Neural cell (in vitro differentiated cells): ENCODE results near the gene RAB1B. TPM values are rescaled to one million over a fixed set of nuclear protein-coding genes. Genes with fewer than 3 reads are reported as not detected.

Experiments
- H2AFZ ChIP-seq: fragments of 200-600, 300-800 bp; sonication (generic), shearing (Covaris generic); 2 replicates; pipeline ENCODE4 v1.6.0; 2014; ENCODE audit warnings: low read depth, mild to moderate bottlenecking, antibody characterized with exemption, low read length, moderate library complexity
- H3F3A ChIP-seq: fragments of 200-600 bp; shearing (Covaris generic); 2 replicates; pipeline ENCODE4 v1.6.1; 2016; ENCODE audit warnings: mild to moderate bottlenecking, moderate library complexity, mixed read lengths, antibody characterized with exemption, low read length; ENCODE audit not compliant: insufficient read depth, poor library complexity, severe bottlenecking
- H3K27ac ChIP-seq: fragments of 200-600, 300-800 bp; sonication (generic), shearing (Covaris generic); 2 replicates; pipeline ENCODE4 v1.5.1; 2014; ENCODE audit warnings: mild to moderate bottlenecking, low read length, moderate library complexity
- H3K27me3 ChIP-seq: fragments of 300-800, 200-600 bp; sonication (generic), shearing (Covaris generic); 2 replicates; pipeline ENCODE4 v1.6.0; 2014; ENCODE audit warnings: mild to moderate bottlenecking, low read depth, low read length, moderate library complexity; ENCODE audit not compliant: insufficient read depth
- H3K36me3 ChIP-seq: fragments of 300-800, 200-600 bp; sonication (generic), shearing (Covaris generic); 2 replicates; pipeline ENCODE4 v1.5.1; 2014; ENCODE audit warnings: mild to moderate bottlenecking, antibody characterized with exemption, low read length, moderate library complexity; ENCODE audit not compliant: insufficient read depth
- H3K4me2 ChIP-seq: fragments of 300-800, 200-600 bp; sonication (generic), shearing (Covaris generic); 2 replicates; pipeline ENCODE4 v1.6.0; 2014; ENCODE audit warnings: mild to moderate bottlenecking, low read length
- H3K4me3 ChIP-seq: fragments of 300-800, 200-600 bp; sonication (generic), shearing (Covaris generic); 2 replicates; pipeline ENCODE4 v1.5.1; 2014; ENCODE audit warnings: mild to moderate bottlenecking, low read length, moderate library complexity
- H3K79me2 ChIP-seq: fragments of 200-600 bp; shearing (Covaris generic); replicated peaks from 2 replicates; pipeline ENCODE4 v1.6.0; 2014; ENCODE audit warnings: mild to moderate bottlenecking, low read length, moderate library complexity; ENCODE audit not compliant: insufficient read depth
- H3K9ac ChIP-seq: fragments of 300-800, 200-600 bp; sonication (generic), shearing (Covaris generic); 2 replicates; pipeline ENCODE4 v1.6.1; 2016; ENCODE audit warnings: mild to moderate bottlenecking, low read length, mixed read lengths
- H3K9me2 ChIP-seq: fragments of 200-600 bp; shearing (Covaris generic); 2 replicates; pipeline ENCODE4 v1.6.1; 2016; ENCODE audit warnings: mild to moderate bottlenecking, low read length, mixed read lengths; ENCODE audit not compliant: insufficient read depth
- H3K9me3 ChIP-seq: fragments of 200-600, 300-800 bp; sonication (generic), shearing (Covaris generic); 2 replicates; pipeline ENCODE4 v1.6.1; 2016; ENCODE audit warnings: mild to moderate bottlenecking, mixed run types, low read length, moderate library complexity, mixed read lengths
- H4K20me1 ChIP-seq: fragments of 200-600 bp; shearing (Covaris generic); 2 replicates; pipeline ENCODE4 v1.6.1; 2016; ENCODE audit warnings: mild to moderate bottlenecking, mixed run types; ENCODE audit not compliant: insufficient read depth
- CTCF ChIP-seq: fragments of 450-650 bp; IDR thresholded peaks from 2 replicates; pipeline ENCODE4 v1.5.1; 2014; ENCODE audit warnings: antibody characterized with exemption, mild to moderate bottlenecking, moderate library complexity; ENCODE audit not compliant: poor library complexity, severe bottlenecking
- EP300 ChIP-seq: fragments of 450-650 bp; conservative IDR thresholded peaks from 2 replicates; pipeline ENCODE4 v1.6.1; 2014; ENCODE audit warnings: antibody characterized with exemption, mild to moderate bottlenecking, moderate library complexity; ENCODE audit not compliant: poor library complexity, severe bottlenecking
- EZH2 ChIP-seq: fragments of 200-600, 300-800 bp; shearing (Covaris generic), sonication (generic); IDR thresholded peaks from 2 replicates; pipeline ENCODE4 v1.6.1; 2014; ENCODE audit warnings: antibody characterized with exemption, low read length, borderline replicate concordance, mild to moderate bottlenecking; ENCODE audit not compliant: insufficient read depth, poor library complexity, severe bottlenecking
- MXI1 ChIP-seq: fragments of 450-650 bp; conservative IDR thresholded peaks from 2 replicates; pipeline ENCODE4 v1.6.1; 2014; ENCODE audit warnings: antibody characterized with exemption, mild to moderate bottlenecking; ENCODE audit not compliant: poor library complexity, severe bottlenecking
- POLR2AphosphoS5 ChIP-seq: IDR thresholded peaks from 2 replicates; pipeline ENCODE4 v1.6.1; 2012
- RAD21 ChIP-seq: fragments of 450-650 bp; conservative IDR thresholded peaks from 2 replicates; pipeline ENCODE4 v1.6.1; 2014; ENCODE audit warnings: antibody characterized with exemption, mild to moderate bottlenecking, moderate library complexity
- REST ChIP-seq: IDR thresholded peaks from 2 replicates; pipeline ENCODE4 v1.6.1; 2012; ENCODE audit warnings: borderline replicate concordance
- SMC3 ChIP-seq: fragments of 450-650 bp; conservative IDR thresholded peaks from 2 replicates; pipeline ENCODE4 v1.6.1; 2014; ENCODE audit warnings: antibody characterized with exemption, mild to moderate bottlenecking, moderate library complexity; ENCODE audit not compliant: poor library complexity
- TAF1 ChIP-seq: IDR thresholded peaks from 2 replicates; pipeline ENCODE4 v1.6.1; 2012; ENCODE audit warnings: low read depth
- polyA plus RNA-seq: library from polyadenylated mRNA; depleted of rRNA; stranded (reverse); fragments of >200 nt; gene quantifications from 2 replicates; pipeline ENCODE4 v1.2.3, GENCODE V29; 2014

RAB1B gene
- polyA plus RNA-seq, 1 donor from 2014 or later: 27.2 TPM

- H3K79me2 ChIP-seq: peaks cover 59% of the 10 kb centered on the region
- H4K20me1 ChIP-seq: peaks cover 8% of the 10 kb centered on the region
- H3K4me3 ChIP-seq: peak overlapping the region; percentile 76
- TF ChIP-seq TAF1 (no peak), POLR2AphosphoS5 (no peak), REST (no peak), SMC3 (no peak), RAD21 (no peak), MXI1 (no peak), EP300 (no peak), CTCF (no peak), EZH2 (no peak)
- H3K4me2 ChIP-seq: peak overlapping the region; percentile 70
- no peaks in the 10 kb centered on the region for H3K36me3 ChIP-seq
- H3K27ac ChIP-seq: peak overlapping the region; percentile 98
- no peaks in the 10 kb centered on the region for H3K9me3 ChIP-seq
- no peaks in the 10 kb centered on the region for H3K9me2 ChIP-seq
- no peaks in the 10 kb centered on the region for H3K27me3 ChIP-seq
- H3K9ac ChIP-seq: peak overlapping the region; percentile 58
- H2AFZ ChIP-seq: no peak overlapping the region
- peaks cover 4% of the 10 kb centered on the region for H3F3A ChIP-seq
Observed at GRCh38 chr11:66281776-66282467, 13.5 kb downstream of the RAB1B start.

GRCh38 chr11:66282468-66283455 is 14.3 kb downstream of the RAB1B start:
- Histone ChIP-seq H3K36me3 (no peaks in the 10 kb centered on the region), H3K4me3 (peak overlapping the region; percentile 76)
- peak; percentile 99 for TF ChIP-seq CTCF
- TF ChIP-seq EZH2: no peak
- TF ChIP-seq SMC3: peak; percentile 92
- peak; percentile 67 for TF ChIP-seq EP300
- TF ChIP-seq MXI1: peak; percentile 97
- TF ChIP-seq RAD21: peak; percentile 76
- peak; percentile 55 for TF ChIP-seq POLR2AphosphoS5
- peak; percentile 39 for TF ChIP-seq REST
- TF ChIP-seq TAF1: no peak

More at GRCh38 chr11:66282468-66283455, 14.3 kb downstream of the RAB1B start:
- peaks cover 8% of the 10 kb centered on the region for H4K20me1 ChIP-seq
- H3K9ac ChIP-seq: peak overlapping the region; percentile 78
- no peaks in the 10 kb centered on the region for H3K9me3 ChIP-seq
- no peaks in the 10 kb centered on the region for H3K9me2 ChIP-seq
- H3K27ac ChIP-seq: peak overlapping the region; percentile 98
- H3K27me3 ChIP-seq: no peaks in the 10 kb centered on the region
- H3F3A ChIP-seq: peaks cover 4% of the 10 kb centered on the region
- peaks cover 58% of the 10 kb centered on the region for H3K79me2 ChIP-seq
- no peak overlapping the region for H2AFZ ChIP-seq
- H3K4me2 ChIP-seq: peak overlapping the region; percentile 66
